Measurements from ENCODE around the gene EPN3. TPM values are rescaled to one million over a fixed set of nuclear protein-coding genes. Genes with fewer than 3 reads are reported as not detected.

EPN3 gene
- total and polyA plus RNA-seq, 4 donors, result 1.3 to 2.6 (median 2.5) TPM

- 85 to 89% methylated on average over 17 of the region's 17 CpGs for WGBS, 2 donors
- no peak overlapping the region for H3K27ac ChIP-seq (ENCODE audit: low read depth in 1 of 2, low read length in 1 of 2)
- H3K27me3 ChIP-seq (ENCODE audit: control insufficient read depth in 3 of 3, insufficient read depth in 3 of 3, low read length in 2 of 3), result no peaks in the 10 kb centered on the region
- H3K9me3 ChIP-seq (ENCODE audit: control insufficient read depth in 4 of 4, insufficient read depth in 3 of 4, low read length in 3 of 4), result no peaks in the 10 kb centered on the region
- DNase-seq (no peak), ATAC-seq (ENCODE audit: insufficient read depth, low FRiP score) (no peak)
- H3K4me1 ChIP-seq (ENCODE audit: control insufficient read depth in 5 of 5, insufficient read depth in 5 of 5, low read length in 5 of 5), result peaks cover 0 to 4% (median 0%) of the 10 kb centered on the region in 5 donors
- H3K4me3 ChIP-seq, result no peak overlapping the region
- TF ChIP-seq CTCF (IDR thresholded peaks at IDR 0.05; ENCODE audit: control extremely low read depth, extremely low read depth), result no peak
- peaks cover 6 to 30% (median 11%) of the 10 kb centered on the region in 4 donors for H3K36me3 ChIP-seq (ENCODE audit: control insufficient read depth in 4 of 4, insufficient read depth in 4 of 4, low read length in 4 of 4)
- no peak overlapping the region for H3K9ac ChIP-seq (ENCODE audit: insufficient read depth in 1 of 2, low read length in 2 of 2)
These were observed 45.1 kb upstream of the EPN3 start for GRCh38 chr17:50487213-50488096.

DNA sequence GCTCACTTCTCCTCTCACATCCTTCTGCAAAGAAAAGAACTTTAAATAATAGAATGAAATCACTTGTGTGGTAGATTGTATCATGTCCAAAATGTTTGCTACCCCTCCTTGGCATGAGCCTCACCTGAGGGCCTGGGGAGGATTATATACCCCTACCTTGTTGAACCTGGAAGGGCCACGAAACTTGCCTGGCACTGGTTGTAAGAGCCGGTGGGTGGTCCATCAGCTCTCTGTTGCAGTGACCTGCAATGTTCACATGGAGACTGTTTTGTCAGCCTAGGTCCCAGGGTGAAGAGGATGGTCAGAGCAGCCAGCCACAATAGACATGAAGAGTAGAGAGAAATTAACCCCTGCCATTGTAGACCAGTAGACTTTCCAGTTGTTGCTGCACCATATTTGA, 43.7 kb upstream of the EPN3 start:
- Histone ChIP-seq H3K9ac (ENCODE audit: insufficient read depth in 1 of 2, low read length in 2 of 2) (no peak overlapping the region), H3K27ac (ENCODE audit: low read depth in 1 of 2, low read length in 1 of 2) (no peak overlapping the region), H3K27me3 (ENCODE audit: control insufficient read depth in 3 of 3, insufficient read depth in 3 of 3, low read length in 2 of 3) (no peaks in the 10 kb centered on the region), H3K4me3 (no peak overlapping the region), H3K36me3 (ENCODE audit: control insufficient read depth in 4 of 4, insufficient read depth in 4 of 4, low read length in 4 of 4) (peaks cover 2 to 22% (median 8%) of the 10 kb centered on the region in 4 donors), H3K4me1 (ENCODE audit: control insufficient read depth in 5 of 5, insufficient read depth in 5 of 5, low read length in 5 of 5) (peaks cover 0 to 4% (median 0%) of the 10 kb centered on the region in 5 donors), H3K9me3 (ENCODE audit: control insufficient read depth in 4 of 4, insufficient read depth in 3 of 4, low read length in 3 of 4) (no peaks in the 10 kb centered on the region)
- no peak for DNase-seq
- no peak for TF ChIP-seq CTCF (IDR thresholded peaks at IDR 0.05; ENCODE audit: control extremely low read depth, extremely low read depth)
- WGBS, 2 donors, result 95 to 96% methylated on average over 2 of the region's 2 CpGs
- no peak for ATAC-seq (ENCODE audit: insufficient read depth, low FRiP score)

DNA sequence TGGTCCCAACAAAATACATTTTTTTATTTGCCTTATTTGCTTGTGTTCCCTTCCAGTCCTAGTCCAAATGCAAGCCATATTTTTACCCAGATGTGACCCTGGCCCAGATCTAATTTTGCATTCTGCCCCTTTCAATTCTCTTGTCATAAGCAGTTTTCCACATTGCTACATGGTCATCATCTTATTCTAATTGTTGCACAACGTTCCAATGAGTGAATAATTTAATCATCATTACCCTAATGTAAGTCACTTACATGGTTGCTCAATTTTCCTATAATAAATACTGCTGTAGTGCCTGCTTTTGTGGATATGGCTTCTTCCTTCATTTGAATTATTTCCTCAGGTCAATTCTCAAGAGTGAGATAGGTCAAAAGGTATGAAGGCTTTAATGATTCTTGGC, 41.0 kb upstream of the EPN3 start:
- Histone ChIP-seq H3K4me1 (ENCODE audit: control insufficient read depth in 5 of 5, insufficient read depth in 5 of 5, low read length in 5 of 5) (peaks cover 0 to 4% (median 0%) of the 10 kb centered on the region in 5 donors), H3K9me3 (ENCODE audit: control insufficient read depth in 4 of 4, insufficient read depth in 3 of 4, low read length in 3 of 4) (no peaks in the 10 kb centered on the region), H3K27ac (ENCODE audit: low read depth in 1 of 2, low read length in 1 of 2) (no peak overlapping the region), H3K36me3 (ENCODE audit: control insufficient read depth in 4 of 4, insufficient read depth in 4 of 4, low read length in 4 of 4) (peaks cover 0 to 4% (median 1%) of the 10 kb centered on the region in 4 donors), H3K4me3 (no peak overlapping the region), H3K9ac (ENCODE audit: insufficient read depth in 1 of 2, low read length in 2 of 2) (no peak overlapping the region), H3K27me3 (ENCODE audit: control insufficient read depth in 3 of 3, insufficient read depth in 3 of 3, low read length in 2 of 3) (no peaks in the 10 kb centered on the region)
- ATAC-seq (ENCODE audit: insufficient read depth, low FRiP score) (no peak), DNase-seq (peak in 1 of 3 donors; percentile 50)
- TF ChIP-seq CTCF (IDR thresholded peaks at IDR 0.05; ENCODE audit: control extremely low read depth, extremely low read depth), result no peak
- WGBS, 2 donors, result 52 to 68% methylated on average over 1 of the region's 1 CpG

Measured in lung (tissue), 12 donors.